ENCODE results near the gene TTC9C.
"Not testable (repeated sequence)": the region's sequence is repeated elsewhere in the genome, so short reads cannot be mapped to it uniquely, and the experiment has no call there.

TTC9C gene

GRCh38 chr11:62709247-62710000 is 18.9 kb upstream of the TTC9C start:
- DNase-seq (ENCODE audit: low read depth), result peak; percentile 96

- no peak for DNase-seq (ENCODE audit: low read depth)
Measured at GRCh38 chr11:62710001-62710345, 18.3 kb upstream of the TTC9C start.

- no peak for DNase-seq (ENCODE audit: low read depth)
Measured at GRCh38 chr11:62712276-62712812, 15.9 kb upstream of the TTC9C start.

- no peak for DNase-seq (ENCODE audit: low read depth)
Measured at GRCh38 chr11:62712861-62713260, 15.4 kb upstream of the TTC9C start.

GRCh38 chr11:62713343-62713742 is 14.9 kb upstream of the TTC9C start:
- no peak for DNase-seq (ENCODE audit: low read depth)

GRCh38 chr11:62715150-62716130 is 12.8 kb upstream of the TTC9C start:
- DNase-seq (ENCODE audit: low read depth), result no peak

- DNase-seq (ENCODE audit: low read depth), result no peak
Measured at GRCh38 chr11:62716206-62716605, 12.1 kb upstream of the TTC9C start.

- DNase-seq (ENCODE audit: low read depth), result no peak
Measured at GRCh38 chr11:62716816-62717215, 11.5 kb upstream of the TTC9C start.

GRCh38 chr11:62719302-62719978 is 8.8 kb upstream of the TTC9C start:
- no peak for DNase-seq (ENCODE audit: low read depth)

GRCh38 chr11:62721994-62722393 is 6.3 kb upstream of the TTC9C start:
- DNase-seq (ENCODE audit: low read depth), result no peak

- DNase-seq (ENCODE audit: low read depth), result no peak
Measured at GRCh38 chr11:62724171-62724570, 4.1 kb upstream of the TTC9C start.

- no peak for DNase-seq (ENCODE audit: low read depth)
Measured at GRCh38 chr11:62725646-62726045, 2.6 kb upstream of the TTC9C start.

- DNase-seq (ENCODE audit: low read depth), result no peak
Measured at GRCh38 chr11:62726156-62726914, 2.0 kb upstream of the TTC9C start.

GRCh38 chr11:62726915-62727164 is 1.4 kb upstream of the TTC9C start:
- no peak for DNase-seq (ENCODE audit: low read depth)

- peak; percentile 98 for DNase-seq (ENCODE audit: low read depth)
Measured at GRCh38 chr11:62727165-62727871, 968 bp upstream of the TTC9C start, which contains the start of gene HNRNPUL2. TSS of gene HNRNPUL2 (minus strand) at chr11:62727457. CDS start at chr11:62727156, 301 bp downstream.

GRCh38 chr11:62727872-62728170 is 465 bp upstream of the TTC9C start:
- DNase-seq (ENCODE audit: low read depth), result peak; percentile 83

- DNase-seq (ENCODE audit: low read depth), result not testable (repeated sequence)
Measured at GRCh38 chr11:62730076-62730475, 1.8 kb downstream of the TTC9C start.

- no peak for DNase-seq (ENCODE audit: low read depth)
Measured at GRCh38 chr11:62732830-62733229, 4.5 kb downstream of the TTC9C start.

- no peak for DNase-seq (ENCODE audit: low read depth)
Measured at GRCh38 chr11:62737196-62737595, 8.9 kb downstream of the TTC9C start.

- DNase-seq (ENCODE audit: low read depth), result no peak
Measured at GRCh38 chr11:62747475-62748160, 19.3 kb downstream of the TTC9C start.

- DNase-seq (ENCODE audit: low read depth), result not testable (repeated sequence)
Measured at GRCh38 chr11:62749931-62750330, 21.6 kb downstream of the TTC9C start.

Measured in T follicular helper cell (primary cell).